ENCODE measurements around the gene ZFPM1.

ZFPM1 gene

DNA sequence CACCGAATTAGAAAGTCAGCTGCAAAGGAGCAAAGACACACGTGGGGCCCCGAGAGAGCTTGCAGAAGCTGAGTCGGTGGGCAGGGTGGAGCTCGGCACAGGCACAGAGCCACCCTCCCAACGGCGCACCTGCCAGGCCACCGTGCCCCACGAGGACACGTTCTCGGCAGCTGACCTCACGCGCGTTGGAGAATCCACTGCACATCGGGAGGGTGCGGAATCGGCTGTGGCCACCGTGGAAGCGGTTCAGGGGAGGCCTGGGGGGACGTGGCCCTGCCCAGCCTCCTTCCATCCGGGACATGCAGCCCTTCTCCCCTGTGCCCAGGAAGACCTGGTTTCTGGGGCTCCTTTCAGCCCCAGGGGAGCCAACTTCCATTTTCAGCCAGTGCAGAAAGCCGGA is 20.9 kb upstream of the ZFPM1 start:
- Histone ChIP-seq H3K4me3 (replicated peaks; ENCODE audit: insufficient read depth, low read length) (no peak overlapping the region), H3K27ac (replicated peaks) (no peak overlapping the region), H3K27me3 (ENCODE audit: insufficient read depth, poor library complexity, severe bottlenecking) (peaks cover 11% of the 10 kb centered on the region)
- DNase-seq (ENCODE audit: low read depth in 1 of 2, low spot score in 1 of 2) = no peak
- TF ChIP-seq SPI1 (IDR thresholded peaks at IDR 0.05; ENCODE audit: borderline replicate concordance, low read depth) = no peak
- TF ChIP-seq GABPA (IDR thresholded peaks at IDR 0.05; ENCODE audit: low read depth) = no peak
- TF ChIP-seq, protein P1, sequence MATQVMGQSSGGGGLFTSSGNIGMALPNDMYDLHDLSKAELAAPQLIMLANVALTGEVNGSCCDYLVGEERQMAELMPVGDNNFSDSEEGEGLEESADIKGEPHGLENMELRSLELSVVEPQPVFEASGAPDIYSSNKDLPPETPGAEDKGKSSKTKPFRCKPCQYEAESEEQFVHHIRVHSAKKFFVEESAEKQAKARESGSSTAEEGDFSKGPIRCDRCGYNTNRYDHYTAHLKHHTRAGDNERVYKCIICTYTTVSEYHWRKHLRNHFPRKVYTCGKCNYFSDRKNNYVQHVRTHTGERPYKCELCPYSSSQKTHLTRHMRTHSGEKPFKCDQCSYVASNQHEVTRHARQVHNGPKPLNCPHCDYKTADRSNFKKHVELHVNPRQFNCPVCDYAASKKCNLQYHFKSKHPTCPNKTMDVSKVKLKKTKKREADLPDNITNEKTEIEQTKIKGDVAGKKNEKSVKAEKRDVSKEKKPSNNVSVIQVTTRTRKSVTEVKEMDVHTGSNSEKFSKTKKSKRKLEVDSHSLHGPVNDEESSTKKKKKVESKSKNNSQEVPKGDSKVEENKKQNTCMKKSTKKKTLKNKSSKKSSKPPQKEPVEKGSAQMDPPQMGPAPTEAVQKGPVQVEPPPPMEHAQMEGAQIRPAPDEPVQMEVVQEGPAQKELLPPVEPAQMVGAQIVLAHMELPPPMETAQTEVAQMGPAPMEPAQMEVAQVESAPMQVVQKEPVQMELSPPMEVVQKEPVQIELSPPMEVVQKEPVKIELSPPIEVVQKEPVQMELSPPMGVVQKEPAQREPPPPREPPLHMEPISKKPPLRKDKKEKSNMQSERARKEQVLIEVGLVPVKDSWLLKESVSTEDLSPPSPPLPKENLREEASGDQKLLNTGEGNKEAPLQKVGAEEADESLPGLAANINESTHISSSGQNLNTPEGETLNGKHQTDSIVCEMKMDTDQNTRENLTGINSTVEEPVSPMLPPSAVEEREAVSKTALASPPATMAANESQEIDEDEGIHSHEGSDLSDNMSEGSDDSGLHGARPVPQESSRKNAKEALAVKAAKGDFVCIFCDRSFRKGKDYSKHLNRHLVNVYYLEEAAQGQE (IDR thresholded peaks at IDR 0.05; ENCODE audit: insufficient replicate concordance, low read depth) = no peak
- no peak for TF ChIP-seq POLR2AphosphoS5 (IDR thresholded peaks at IDR 0.05; ENCODE audit: low read depth)
- TF ChIP-seq, protein P2, sequence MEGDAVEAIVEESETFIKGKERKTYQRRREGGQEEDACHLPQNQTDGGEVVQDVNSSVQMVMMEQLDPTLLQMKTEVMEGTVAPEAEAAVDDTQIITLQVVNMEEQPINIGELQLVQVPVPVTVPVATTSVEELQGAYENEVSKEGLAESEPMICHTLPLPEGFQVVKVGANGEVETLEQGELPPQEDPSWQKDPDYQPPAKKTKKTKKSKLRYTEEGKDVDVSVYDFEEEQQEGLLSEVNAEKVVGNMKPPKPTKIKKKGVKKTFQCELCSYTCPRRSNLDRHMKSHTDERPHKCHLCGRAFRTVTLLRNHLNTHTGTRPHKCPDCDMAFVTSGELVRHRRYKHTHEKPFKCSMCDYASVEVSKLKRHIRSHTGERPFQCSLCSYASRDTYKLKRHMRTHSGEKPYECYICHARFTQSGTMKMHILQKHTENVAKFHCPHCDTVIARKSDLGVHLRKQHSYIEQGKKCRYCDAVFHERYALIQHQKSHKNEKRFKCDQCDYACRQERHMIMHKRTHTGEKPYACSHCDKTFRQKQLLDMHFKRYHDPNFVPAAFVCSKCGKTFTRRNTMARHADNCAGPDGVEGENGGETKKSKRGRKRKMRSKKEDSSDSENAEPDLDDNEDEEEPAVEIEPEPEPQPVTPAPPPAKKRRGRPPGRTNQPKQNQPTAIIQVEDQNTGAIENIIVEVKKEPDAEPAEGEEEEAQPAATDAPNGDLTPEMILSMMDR (IDR thresholded peaks at IDR 0.05; ENCODE audit: insufficient read depth, low read length) = no peak

DNA sequence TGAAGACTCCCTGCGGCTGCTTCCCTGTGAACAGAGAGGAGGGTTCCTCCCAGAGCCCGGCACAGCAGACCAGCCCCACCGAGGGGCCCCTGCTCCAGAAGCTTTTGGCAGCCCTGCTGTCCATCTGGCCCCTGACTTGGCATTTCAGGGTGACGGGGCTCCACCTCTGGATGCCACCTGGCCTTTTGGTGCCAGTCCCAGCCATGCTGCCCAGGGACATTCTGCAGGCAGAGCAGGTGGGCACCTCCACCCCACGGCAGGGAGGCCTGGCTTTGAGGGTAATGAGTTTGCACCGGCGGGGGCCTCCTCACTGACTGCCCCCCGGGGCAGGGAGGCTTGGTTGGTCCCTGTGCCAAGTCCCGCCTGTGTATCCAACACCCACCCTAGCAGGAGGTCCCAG is 20.3 kb upstream of the ZFPM1 start:
- Histone ChIP-seq H3K27ac (replicated peaks) (no peak overlapping the region), H3K4me3 (replicated peaks; ENCODE audit: insufficient read depth, low read length) (no peak overlapping the region), H3K27me3 (ENCODE audit: insufficient read depth, poor library complexity, severe bottlenecking) (peaks cover 11% of the 10 kb centered on the region)
- TF ChIP-seq GABPA (IDR thresholded peaks at IDR 0.05; ENCODE audit: low read depth) (no peak), POLR2AphosphoS5 (IDR thresholded peaks at IDR 0.05; ENCODE audit: low read depth) (no peak), SPI1 (IDR thresholded peaks at IDR 0.05; ENCODE audit: borderline replicate concordance, low read depth) (no peak)
- TF ChIP-seq, protein P2 (IDR thresholded peaks at IDR 0.05; ENCODE audit: insufficient read depth, low read length) = no peak
- TF ChIP-seq, protein P1 (IDR thresholded peaks at IDR 0.05; ENCODE audit: insufficient replicate concordance, low read depth) = no peak
- DNase-seq (ENCODE audit: low read depth in 1 of 2, low spot score in 1 of 2) = no peak

DNA sequence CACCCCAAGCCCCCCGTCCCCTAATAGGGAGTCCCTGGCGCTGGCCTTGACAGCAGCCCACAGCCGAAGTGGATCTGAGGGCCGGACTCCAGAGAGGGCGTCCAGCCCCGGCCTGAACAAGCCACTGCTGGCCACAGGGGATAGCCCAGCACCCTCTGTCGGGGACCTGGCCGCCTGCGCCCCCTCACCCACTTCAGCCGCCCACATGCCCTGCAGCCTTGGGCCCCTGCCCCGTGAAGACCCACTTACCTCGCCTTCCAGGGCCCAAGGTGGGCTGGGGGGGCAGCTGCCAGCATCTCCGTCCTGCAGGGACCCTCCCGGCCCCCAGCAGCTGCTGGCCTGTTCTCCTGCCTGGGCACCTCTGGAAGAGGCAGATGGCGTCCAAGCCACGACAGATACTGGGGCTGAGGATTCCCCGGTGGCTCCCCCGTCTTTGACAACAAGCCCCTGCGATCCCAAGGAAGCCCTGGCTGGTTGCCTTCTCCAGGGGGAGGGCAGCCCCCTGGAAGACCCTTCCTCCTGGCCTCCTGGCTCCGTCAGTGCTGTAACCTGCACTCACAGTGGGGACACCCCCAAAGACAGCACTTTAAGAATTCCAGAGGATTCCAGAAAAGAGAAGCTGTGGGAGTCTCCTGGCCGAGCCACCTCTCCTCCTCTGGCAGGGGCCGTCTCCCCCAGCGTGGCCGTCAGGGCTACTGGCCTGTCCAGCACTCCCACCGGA is 19.3 kb upstream of the ZFPM1 start:
- H3K4me3 ChIP-seq (replicated peaks; ENCODE audit: insufficient read depth, low read length) = no peak overlapping the region
- H3K27ac ChIP-seq (replicated peaks) = no peak overlapping the region
- DNase-seq (ENCODE audit: low read depth in 1 of 2, low spot score in 1 of 2) = no peak
- TF ChIP-seq, protein P2 (IDR thresholded peaks at IDR 0.05; ENCODE audit: insufficient read depth, low read length) = no peak
- TF ChIP-seq GABPA (IDR thresholded peaks at IDR 0.05; ENCODE audit: low read depth) = no peak
- no peak for TF ChIP-seq SPI1 (IDR thresholded peaks at IDR 0.05; ENCODE audit: borderline replicate concordance, low read depth)
- TF ChIP-seq POLR2AphosphoS5 (IDR thresholded peaks at IDR 0.05; ENCODE audit: low read depth) = no peak
- TF ChIP-seq, protein P1 (IDR thresholded peaks at IDR 0.05; ENCODE audit: insufficient replicate concordance, low read depth) = no peak
- peaks cover 11% of the 10 kb centered on the region for H3K27me3 ChIP-seq (ENCODE audit: insufficient read depth, poor library complexity, severe bottlenecking)

Measured in HL-60 (cell line).